ENCODE measurements around the gene MCRIP1. TPM values are rescaled to one million over a fixed set of nuclear protein-coding genes. Genes with fewer than 3 reads are reported as not detected.

MCRIP1 gene
- total RNA-seq, 1 experiment from 2014 or later, result 204 TPM

DNA sequence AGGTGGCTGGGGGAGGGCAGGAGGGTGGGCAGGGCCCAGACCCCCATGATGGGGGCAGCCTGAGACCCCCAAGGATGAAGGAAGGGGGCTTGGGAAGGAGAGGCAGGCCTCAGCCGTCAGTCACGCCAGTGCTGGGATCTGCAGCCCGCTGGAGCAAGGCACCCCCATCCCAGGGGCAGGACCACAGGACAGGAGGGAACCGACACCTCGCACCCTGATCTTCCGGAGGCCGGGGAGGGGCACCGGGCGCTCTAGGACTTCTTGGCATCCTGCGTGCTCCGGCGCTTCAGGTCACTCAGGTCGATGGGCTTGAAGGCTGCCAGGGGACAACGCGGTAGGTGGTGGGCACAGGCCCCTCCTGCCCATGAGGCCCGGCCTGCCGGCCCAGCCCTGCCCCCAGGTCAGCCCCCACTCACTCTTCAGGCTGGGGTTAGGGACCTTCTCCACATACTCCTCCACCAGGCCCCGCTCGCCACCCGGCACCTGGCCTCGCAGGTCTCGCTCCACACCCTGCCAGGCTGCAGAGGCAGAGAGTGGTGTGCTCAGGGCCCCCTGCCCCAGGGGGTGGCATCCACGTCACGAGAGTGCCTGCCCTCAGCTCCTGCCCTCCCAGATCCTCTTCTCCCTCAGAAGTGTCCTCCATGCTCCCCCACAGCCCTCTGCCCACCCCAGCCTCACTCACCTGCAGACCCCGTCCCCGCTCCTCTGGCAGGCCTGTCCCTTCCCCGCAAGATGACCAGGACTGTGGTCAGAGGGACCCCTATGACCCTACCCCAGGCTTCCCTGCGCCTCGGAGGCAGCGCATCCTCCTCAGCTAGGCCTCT lies 9.9 kb downstream of the MCRIP1 start:
- Histone ChIP-seq H3K27me3 (ENCODE audit: control insufficient read depth, insufficient read depth, low read length) (no peaks in the 10 kb centered on the region), H3K36me3 (replicated peaks; ENCODE audit: control insufficient read depth, insufficient read depth, low read length) (no peaks in the 10 kb centered on the region), H3K4me3 (ENCODE audit: insufficient read depth, low read depth, low read length) (no peak overlapping the region)
- no peak for DNase-seq

DNA sequence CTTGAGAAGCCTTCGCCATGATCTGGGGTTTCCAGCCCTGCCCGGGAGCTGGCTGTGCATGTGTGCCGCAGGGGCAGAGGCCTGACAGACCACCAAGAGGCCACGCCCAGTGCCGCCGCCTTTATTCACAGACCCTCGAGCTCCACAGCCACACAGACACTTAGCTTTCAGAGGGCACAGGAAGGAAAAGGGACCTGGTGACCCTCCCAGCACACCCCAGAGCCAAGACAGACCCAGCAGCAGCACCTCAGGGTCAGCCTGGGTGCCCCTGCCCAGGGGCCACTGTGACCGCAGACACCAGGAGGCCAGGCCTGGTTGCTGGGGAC lies 10.8 kb downstream of the MCRIP1 start:
- no peaks in the 10 kb centered on the region for H3K36me3 ChIP-seq (replicated peaks; ENCODE audit: control insufficient read depth, insufficient read depth, low read length)
- H3K27me3 ChIP-seq (ENCODE audit: control insufficient read depth, insufficient read depth, low read length), result no peaks in the 10 kb centered on the region
- no peak overlapping the region for H3K4me3 ChIP-seq (ENCODE audit: insufficient read depth, low read depth, low read length)
- DNase-seq, result no peak

DNA sequence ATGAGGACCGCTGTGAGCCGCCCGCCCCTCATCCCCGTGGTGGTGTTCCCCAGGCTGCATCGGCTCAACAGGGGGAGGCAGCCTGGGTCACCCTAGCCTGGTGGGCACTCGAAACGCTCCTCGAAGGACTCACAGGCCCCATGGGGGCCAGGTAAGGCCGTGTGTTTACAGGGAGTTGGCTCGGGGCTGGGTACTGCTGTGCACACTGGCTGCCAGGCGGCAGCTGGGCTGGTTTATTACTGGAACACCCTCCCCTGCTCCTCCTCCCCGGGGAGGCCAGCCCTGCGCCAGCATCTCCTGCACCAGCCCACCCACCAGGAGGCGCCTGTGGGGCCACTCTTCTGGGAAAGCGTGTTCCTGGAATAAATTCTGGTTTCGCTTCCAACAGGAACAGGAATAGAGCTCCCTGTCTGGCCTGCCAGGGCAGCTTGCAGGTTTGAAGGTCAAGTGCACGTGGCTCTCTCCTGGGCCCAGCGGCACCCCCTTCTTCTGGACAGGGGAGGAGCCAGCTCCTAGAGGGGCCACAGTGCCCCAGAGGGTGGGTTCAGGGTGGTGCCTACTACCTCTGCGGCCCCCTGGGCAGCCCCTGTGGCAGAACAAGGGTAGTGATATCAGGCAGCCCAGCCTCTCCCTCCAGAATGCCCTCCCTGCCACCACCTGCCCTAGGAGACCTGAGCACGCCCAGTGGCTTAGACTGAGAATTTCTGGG lies 11.3 kb downstream of the MCRIP1 start:
- no peaks in the 10 kb centered on the region for H3K27me3 ChIP-seq (ENCODE audit: control insufficient read depth, insufficient read depth, low read length)
- DNase-seq, result peak; percentile 88
- H3K4me3 ChIP-seq (ENCODE audit: insufficient read depth, low read depth, low read length), result no peak overlapping the region
- H3K36me3 ChIP-seq (replicated peaks; ENCODE audit: control insufficient read depth, insufficient read depth, low read length), result no peaks in the 10 kb centered on the region

DNA sequence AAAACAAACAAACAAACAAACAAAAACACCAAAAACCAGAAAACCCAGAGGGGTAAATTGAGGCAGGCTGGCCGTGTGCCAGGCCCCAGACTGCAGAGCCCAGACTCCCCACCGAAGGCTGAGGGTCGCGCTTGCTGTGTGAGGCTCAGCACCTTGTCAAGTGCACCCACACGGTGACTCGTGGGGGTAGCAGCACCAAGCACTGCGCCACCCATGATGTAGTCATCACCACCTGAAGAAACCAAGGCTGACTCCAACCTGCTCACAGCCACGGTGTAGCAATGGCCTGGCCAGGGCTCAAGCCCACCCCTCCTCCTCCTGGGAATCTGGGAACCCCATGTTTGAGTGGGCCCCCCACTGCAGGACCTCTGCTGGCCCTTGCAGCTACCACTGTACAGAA lies 11.9 kb downstream of the MCRIP1 start:
- no peaks in the 10 kb centered on the region for H3K36me3 ChIP-seq (replicated peaks; ENCODE audit: control insufficient read depth, insufficient read depth, low read length)
- no peak for DNase-seq
- H3K27me3 ChIP-seq (ENCODE audit: control insufficient read depth, insufficient read depth, low read length), result no peaks in the 10 kb centered on the region
- no peak overlapping the region for H3K4me3 ChIP-seq (ENCODE audit: insufficient read depth, low read depth, low read length)

DNA sequence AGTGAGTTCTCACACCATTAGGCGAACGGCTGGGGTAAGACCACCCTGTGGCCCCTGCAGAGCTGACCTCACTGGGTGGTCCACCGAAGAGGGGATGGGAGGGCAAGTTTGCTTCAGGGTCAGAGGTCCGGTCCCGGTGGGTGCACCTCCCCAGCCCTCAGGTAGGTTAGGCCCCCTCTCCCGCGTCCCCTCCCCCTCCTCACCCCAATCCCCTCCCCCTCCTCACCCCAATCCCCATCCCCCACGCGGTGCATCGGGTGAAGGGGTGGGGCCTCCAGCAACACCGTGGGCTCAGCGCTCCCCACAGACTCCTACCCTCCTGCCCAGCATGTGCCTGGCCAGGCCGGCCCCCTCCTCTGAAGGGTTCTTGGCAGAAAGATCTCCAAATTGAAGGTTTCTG lies 13.4 kb downstream of the MCRIP1 start:
- peak; percentile 85 for DNase-seq
- H3K27me3 ChIP-seq (ENCODE audit: control insufficient read depth, insufficient read depth, low read length), result no peaks in the 10 kb centered on the region
- H3K4me3 ChIP-seq (ENCODE audit: insufficient read depth, low read depth, low read length), result no peak overlapping the region
- no peaks in the 10 kb centered on the region for H3K36me3 ChIP-seq (replicated peaks; ENCODE audit: control insufficient read depth, insufficient read depth, low read length)

DNA sequence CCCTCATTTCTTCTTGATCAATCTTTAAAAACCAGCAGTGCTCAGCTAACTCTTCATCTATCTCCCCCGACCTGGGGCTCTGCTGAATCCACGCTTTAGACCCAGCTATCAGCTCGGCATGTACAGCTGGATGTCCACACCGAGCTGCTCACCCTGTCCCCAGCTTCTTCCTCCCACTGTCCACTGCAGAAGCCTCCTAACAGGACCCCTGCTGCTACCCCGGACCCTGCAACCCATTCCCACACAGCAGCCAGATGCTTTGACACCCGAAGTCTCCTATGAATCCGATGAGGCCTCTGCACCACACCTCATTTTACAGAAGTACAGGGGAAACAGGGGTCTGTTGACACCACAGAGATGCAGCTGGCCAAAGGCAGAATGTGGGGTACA lies 15.3 kb downstream of the MCRIP1 start:
- DNase-seq, result no peak
- no peaks in the 10 kb centered on the region for H3K27me3 ChIP-seq (ENCODE audit: control insufficient read depth, insufficient read depth, low read length)
- H3K4me3 ChIP-seq (ENCODE audit: insufficient read depth, low read depth, low read length), result no peak overlapping the region
- no peaks in the 10 kb centered on the region for H3K36me3 ChIP-seq (replicated peaks; ENCODE audit: control insufficient read depth, insufficient read depth, low read length)

DNA sequence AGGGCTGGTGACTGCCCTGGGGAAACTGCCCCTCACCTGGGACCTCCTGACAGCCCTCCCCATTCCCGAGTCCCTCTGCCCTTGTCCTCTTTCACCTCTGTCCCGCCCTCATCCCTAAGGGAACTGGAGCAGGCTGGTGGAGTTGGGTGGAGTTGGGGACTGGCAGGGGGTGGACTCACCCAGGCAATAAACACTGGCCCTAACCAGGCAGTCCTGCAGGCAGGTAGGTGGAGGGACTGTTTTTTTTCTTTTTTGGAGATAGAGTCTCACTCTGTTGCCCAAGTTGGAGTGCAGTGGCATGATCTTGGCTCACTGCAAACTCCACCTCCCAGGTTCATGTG lies 17.5 kb downstream of the MCRIP1 start:
- H3K4me3 ChIP-seq (ENCODE audit: insufficient read depth, low read depth, low read length), result no peak overlapping the region
- no peak for DNase-seq
- no peaks in the 10 kb centered on the region for H3K36me3 ChIP-seq (replicated peaks; ENCODE audit: control insufficient read depth, insufficient read depth, low read length)
- no peaks in the 10 kb centered on the region for H3K27me3 ChIP-seq (ENCODE audit: control insufficient read depth, insufficient read depth, low read length)

DNA sequence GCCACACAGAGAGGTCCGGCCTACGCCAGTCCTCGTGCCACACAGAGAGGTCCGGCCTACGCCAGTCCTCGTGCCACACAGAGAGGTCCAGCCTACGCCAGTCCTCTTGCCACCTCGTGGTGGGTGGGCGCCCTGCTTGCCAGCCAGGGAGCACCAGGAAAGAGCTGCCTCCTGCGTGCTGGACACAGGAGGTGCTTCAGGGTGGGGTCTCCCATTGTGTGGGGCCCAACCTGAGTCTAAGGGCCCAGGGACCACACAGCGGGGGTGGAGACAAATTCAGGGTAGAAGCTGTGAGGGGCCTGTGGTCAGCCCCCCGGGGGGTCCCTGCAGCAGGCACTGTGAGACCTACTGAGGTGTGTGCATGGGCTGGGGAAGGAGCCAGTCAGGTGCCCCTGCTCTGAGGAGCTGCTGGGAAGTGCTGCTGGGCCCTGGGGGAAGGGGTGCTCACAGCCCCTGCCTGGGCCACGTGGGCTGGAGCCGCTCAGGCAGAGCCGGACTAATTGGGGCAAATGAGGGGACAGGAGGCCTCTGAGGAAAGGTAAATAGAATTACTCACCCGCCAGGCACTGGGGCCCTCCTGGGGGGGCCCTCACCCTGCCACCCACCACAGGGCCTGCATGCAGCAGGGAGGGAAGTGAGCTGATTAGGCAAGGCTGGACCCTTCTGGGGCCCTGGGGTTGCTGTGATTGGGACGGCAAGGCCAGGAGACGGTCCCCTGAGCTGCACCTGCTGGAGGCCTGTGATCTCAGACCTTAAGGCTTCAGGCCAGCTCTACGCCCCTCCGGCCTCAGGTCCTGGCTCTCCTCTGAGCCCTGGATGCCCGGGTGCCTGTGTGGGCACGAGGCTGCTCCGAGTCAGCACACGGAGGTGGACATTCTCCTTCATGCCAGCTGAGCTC lies 18.1 kb downstream of the MCRIP1 start:
- H3K27me3 ChIP-seq (ENCODE audit: control insufficient read depth, insufficient read depth, low read length), result no peaks in the 10 kb centered on the region
- H3K4me3 ChIP-seq (ENCODE audit: insufficient read depth, low read depth, low read length), result no peak overlapping the region
- H3K36me3 ChIP-seq (replicated peaks; ENCODE audit: control insufficient read depth, insufficient read depth, low read length), result no peaks in the 10 kb centered on the region
- DNase-seq, result peak; percentile 75

DNA sequence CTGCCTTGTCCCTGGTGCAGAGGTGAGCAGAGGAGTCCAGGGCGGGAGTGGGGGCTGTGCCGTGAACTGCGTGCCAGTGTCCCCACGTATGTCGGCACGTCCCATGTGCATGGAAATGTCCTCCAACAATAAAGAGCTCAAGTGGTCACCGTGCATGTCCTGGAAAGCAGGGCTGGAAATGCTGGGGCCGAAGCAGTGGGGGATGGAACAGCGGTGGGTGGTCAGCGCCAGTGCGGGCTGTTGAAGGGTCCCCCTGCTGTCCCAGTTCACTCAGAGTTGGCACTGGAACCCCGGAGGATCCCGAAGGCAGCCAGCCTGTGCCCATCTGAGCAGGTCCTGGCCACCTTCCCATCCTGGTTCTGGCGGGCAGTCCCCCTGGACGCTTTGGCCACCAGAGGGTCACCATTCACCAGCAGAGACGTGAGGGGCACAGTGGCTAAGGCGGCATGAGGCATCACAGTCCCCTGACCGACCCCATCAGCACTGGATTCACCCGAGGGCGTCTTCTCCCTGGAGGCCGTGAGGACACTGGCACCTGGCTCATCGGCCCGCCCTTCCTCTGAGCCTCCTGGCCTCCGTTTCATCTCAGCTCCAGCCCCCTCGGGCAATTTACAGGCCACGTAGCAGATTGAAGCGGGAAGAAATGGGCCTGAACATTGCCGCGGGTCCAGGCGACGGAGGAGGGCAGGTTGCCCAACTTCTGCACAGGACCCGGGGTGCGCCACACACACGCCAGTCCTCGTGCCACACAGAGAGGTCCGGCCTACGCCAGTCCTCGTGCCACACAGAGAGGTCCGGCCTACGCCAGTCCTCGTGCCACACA lies 19.0 kb downstream of the MCRIP1 start:
- Histone ChIP-seq H3K4me3 (ENCODE audit: insufficient read depth, low read depth, low read length) (no peak overlapping the region), H3K27me3 (ENCODE audit: control insufficient read depth, insufficient read depth, low read length) (no peaks in the 10 kb centered on the region), H3K36me3 (replicated peaks; ENCODE audit: control insufficient read depth, insufficient read depth, low read length) (no peaks in the 10 kb centered on the region)
- DNase-seq, result peak; percentile 66

DNA sequence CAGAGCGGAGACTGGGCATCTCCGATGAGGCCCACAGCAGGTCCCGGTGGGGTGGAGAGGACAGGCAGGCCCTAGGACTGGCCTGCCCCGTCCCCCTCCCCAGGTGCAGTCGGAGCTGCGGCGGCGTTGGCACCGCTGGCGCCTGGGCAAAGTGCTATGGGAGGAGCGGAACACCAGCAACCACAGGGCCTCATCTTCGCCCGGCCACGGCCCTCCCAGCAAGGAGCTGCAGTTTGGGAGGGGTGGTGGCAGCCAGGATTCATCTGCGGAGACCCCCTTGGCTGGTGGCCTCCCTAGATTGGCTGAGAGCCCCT lies 19.8 kb downstream of the MCRIP1 start:
- Histone ChIP-seq H3K4me3 (ENCODE audit: insufficient read depth, low read depth, low read length) (no peak overlapping the region), H3K27me3 (ENCODE audit: control insufficient read depth, insufficient read depth, low read length) (no peaks in the 10 kb centered on the region), H3K36me3 (replicated peaks; ENCODE audit: control insufficient read depth, insufficient read depth, low read length) (no peaks in the 10 kb centered on the region)
- no peak for DNase-seq

DNA sequence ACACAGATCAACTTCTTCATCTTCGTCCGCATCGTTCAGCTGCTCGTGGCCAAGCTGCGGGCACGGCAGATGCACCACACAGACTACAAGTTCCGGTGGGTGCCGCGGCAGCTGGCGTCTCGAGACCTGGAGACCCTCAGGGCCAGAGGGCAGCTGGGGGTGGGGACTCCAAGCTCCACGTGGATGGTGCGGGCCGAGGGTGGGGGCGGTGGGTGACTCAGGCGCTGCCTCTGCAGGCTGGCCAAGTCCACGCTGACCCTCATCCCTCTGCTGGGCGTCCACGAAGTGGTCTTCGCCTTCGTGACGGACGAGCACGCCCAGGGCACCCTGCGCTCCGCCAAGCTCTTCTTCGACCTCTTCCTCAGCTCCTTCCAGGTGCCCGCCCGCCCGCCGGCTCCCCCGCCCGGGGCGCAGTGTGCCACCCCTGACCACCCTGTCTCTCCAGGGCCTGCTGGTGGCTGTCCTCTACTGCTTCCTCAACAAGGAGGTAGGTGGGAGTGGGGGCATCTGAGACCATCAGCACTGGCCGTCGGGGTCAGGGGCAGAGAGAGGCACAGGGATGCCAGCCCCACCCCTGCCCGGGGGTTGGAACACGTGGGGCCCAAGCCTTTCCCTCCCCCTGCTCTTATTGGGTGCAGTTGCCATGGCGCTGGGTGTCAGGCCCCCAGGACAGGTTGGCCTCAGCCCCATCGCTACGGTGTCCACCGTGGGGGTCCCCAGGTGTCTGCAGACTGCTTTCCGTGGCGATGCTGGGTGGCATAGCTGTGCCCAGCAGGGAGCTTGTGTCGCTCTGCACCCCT lies 20.3 kb downstream of the MCRIP1 start:
- Histone ChIP-seq H3K27me3 (ENCODE audit: control insufficient read depth, insufficient read depth, low read length) (no peaks in the 10 kb centered on the region), H3K4me3 (ENCODE audit: insufficient read depth, low read depth, low read length) (no peak overlapping the region), H3K36me3 (replicated peaks; ENCODE audit: control insufficient read depth, insufficient read depth, low read length) (no peaks in the 10 kb centered on the region)
- DNase-seq, result peak; percentile 67

DNA sequence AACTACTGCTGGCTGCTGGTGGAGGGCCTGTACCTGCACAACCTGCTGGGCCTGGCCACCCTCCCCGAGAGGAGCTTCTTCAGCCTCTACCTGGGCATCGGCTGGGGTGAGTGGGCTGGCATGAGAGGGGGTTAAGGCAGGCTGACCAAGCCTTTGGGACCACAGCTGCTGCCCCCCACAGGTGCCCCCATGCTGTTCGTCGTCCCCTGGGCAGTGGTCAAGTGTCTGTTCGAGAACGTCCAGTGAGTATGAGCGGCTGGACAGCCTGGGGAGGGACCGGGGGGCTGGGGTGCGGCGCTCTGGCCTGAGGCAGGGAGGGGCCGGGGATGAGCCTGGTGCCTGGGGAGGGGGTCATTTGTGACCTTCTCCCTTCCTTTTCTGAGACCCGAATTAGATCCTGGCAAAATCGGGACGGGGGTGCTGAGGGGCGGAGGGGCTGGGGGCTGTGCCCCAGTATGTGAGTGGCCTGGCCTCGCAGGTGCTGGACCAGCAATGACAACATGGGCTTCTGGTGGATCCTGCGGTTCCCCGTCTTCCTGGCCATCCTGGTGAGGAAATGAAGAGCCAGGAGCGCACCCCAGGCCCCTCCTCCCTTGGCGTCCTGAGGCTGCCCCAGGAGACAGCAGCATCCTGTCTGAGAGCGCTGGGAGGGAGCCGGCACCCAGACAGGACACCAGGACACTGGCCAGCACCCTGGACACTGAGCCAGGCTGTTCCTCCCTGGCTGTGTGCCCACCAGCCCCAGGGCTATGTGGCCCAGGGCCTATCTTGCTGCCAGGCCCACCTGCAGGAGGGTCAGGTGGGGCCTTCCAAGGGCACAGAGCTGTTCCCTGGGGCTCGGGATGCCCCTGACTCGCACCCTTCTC lies 21.2 kb downstream of the MCRIP1 start:
- Histone ChIP-seq H3K36me3 (replicated peaks; ENCODE audit: control insufficient read depth, insufficient read depth, low read length) (no peaks in the 10 kb centered on the region), H3K4me3 (ENCODE audit: insufficient read depth, low read depth, low read length) (no peak overlapping the region), H3K27me3 (ENCODE audit: control insufficient read depth, insufficient read depth, low read length) (peaks cover 3% of the 10 kb centered on the region; the same call in 1 of the 2 replicates)
- peak; percentile 62 for DNase-seq
